C4-2B (cell line): ENCODE measurements around the gene KRTAP19-1.

Experiments
- CTCF ChIP-seq: fragments of 450-650 bp; conservative IDR thresholded peaks from 2 replicates; pipeline ENCODE4 v1.5.1; 2017; ENCODE audit warnings: mild to moderate bottlenecking
- ZFX ChIP-seq: fragments of 450-650 bp; IDR thresholded peaks from 2 replicates; pipeline ENCODE4 v1.6.1; 2017

- TF ChIP-seq CTCF (no peak), ZFX (no peak)
Measured at GRCh38 chr21:30448514-30448913, 31.7 kb downstream of the KRTAP19-1 start.
